GM23338 (cell line): Measurements from ENCODE around the gene DMBX1. TPM values are rescaled to one million over a fixed set of nuclear protein-coding genes. Genes with fewer than 3 reads are reported as not detected.

Experiments used
- ATAC-seq: fragments of 200-7000 bp; cut with Tn5 transposase; 3 replicates; pipeline ENCODE4 v1.9.1; 2020
- DNase-seq: peaks from one replicate; pipeline ENCODE4 v3.0.0-alpha.2; 2015; ENCODE audit warnings: low spot score
- H2AFZ ChIP-seq: fragments of 200-600 bp; sonication (generic); 2 replicates; pipeline ENCODE4 v1.8.0; 2016; ENCODE audit warnings: antibody characterized with exemption, mild to moderate bottlenecking, moderate library complexity
- H3F3A ChIP-seq: fragments of 200-600 bp; sonication (generic); replicated peaks from 2 replicates; pipeline ENCODE4 v1.8.0; 2017; ENCODE audit warnings: antibody characterized with exemption, mixed run types, low read depth
- H3K27ac ChIP-seq: fragments of 200-600 bp; sonication (generic); 2 replicates; pipeline ENCODE4 v1.6.1; 2016; ENCODE audit warnings: low read depth
- H3K27me3 ChIP-seq: fragments of 200-600 bp; sonication (generic); 2 replicates; pipeline ENCODE4 v1.8.0; 2016; ENCODE audit warnings: mild to moderate bottlenecking, mixed run types, moderate library complexity; ENCODE audit not compliant: insufficient read depth
- H3K36me3 ChIP-seq: fragments of 200-600 bp; sonication (generic); 2 replicates; pipeline ENCODE4 v1.8.0; 2016; ENCODE audit warnings: mild to moderate bottlenecking; ENCODE audit not compliant: insufficient read depth
- H3K4me1 ChIP-seq: fragments of 200-600 bp; sonication (generic); 2 replicates; pipeline ENCODE4 v1.8.0; 2016; ENCODE audit warnings: mild to moderate bottlenecking, moderate library complexity; ENCODE audit not compliant: insufficient read depth
- H3K4me2 ChIP-seq: fragments of 200-600 bp; sonication (generic); 2 replicates; pipeline ENCODE4 v1.7.1; 2017; ENCODE audit warnings: mixed run types
- H3K4me3 ChIP-seq: fragments of 200-600 bp; sonication (generic); 2 replicates; pipeline ENCODE4 v1.6.1; 2016; ENCODE audit warnings: mixed run types
- H3K79me2 ChIP-seq: fragments of 200-600 bp; sonication (generic); replicated peaks from 2 replicates; pipeline ENCODE4 v1.8.0; 2017; ENCODE audit warnings: mild to moderate bottlenecking; ENCODE audit not compliant: insufficient read depth
- H3K9me2 ChIP-seq: fragments of 200-600 bp; sonication (generic); 2 replicates; pipeline ENCODE4 v1.8.0; 2017; ENCODE audit not compliant: insufficient read depth
- H4K20me1 ChIP-seq: fragments of 200-600 bp; sonication (generic); replicated peaks from 2 replicates; pipeline ENCODE4 v1.8.0; 2017; ENCODE audit warnings: mild to moderate bottlenecking; ENCODE audit not compliant: insufficient read depth
- H3K27ac Mint-ChIP-seq: 2 replicates; pipeline ENCODE4 v1.8.0; 2020; ENCODE audit warnings: inconsistent platforms, mild to moderate bottlenecking, moderate library complexity, mixed read lengths
- H3K27me3 Mint-ChIP-seq: 3 replicates; pipeline ENCODE4 v1.8.0; 2022; ENCODE audit warnings: low read depth, mild to moderate bottlenecking, moderate library complexity, mixed read lengths, inconsistent platforms; ENCODE audit not compliant: insufficient read depth, poor library complexity
- H3K36me3 Mint-ChIP-seq: 3 replicates; pipeline ENCODE4 v1.8.0; 2021; ENCODE audit warnings: low read depth, mild to moderate bottlenecking, inconsistent platforms, moderate library complexity, mixed read lengths
- H3K4me1 Mint-ChIP-seq: 3 replicates; pipeline ENCODE4 v1.8.0; 2020; ENCODE audit warnings: mild to moderate bottlenecking, inconsistent platforms, mixed read lengths
- H3K4me3 Mint-ChIP-seq: 3 replicates; pipeline ENCODE4 v1.8.0; 2021; ENCODE audit warnings: moderate library complexity, mild to moderate bottlenecking, inconsistent platforms, mixed read lengths
- H3K9me3 Mint-ChIP-seq: 3 replicates; pipeline ENCODE4 v1.8.0; 2020; ENCODE audit warnings: moderate library complexity, mild to moderate bottlenecking, inconsistent platforms, mixed read lengths
- CTCF ChIP-seq, 2 experiments: fragments of 200-600 bp in 1 of 2; sonication (generic) in 1 of 2; conservative IDR thresholded peaks; 2 replicates each; pipeline versions ENCODE4 v1.5.1 to v1.6.1; 2016 to 2017; ENCODE audit warnings: antibody characterized with exemption in 2 of 2, low read depth in 2 of 2, mild to moderate bottlenecking in 2 of 2, moderate library complexity in 1 of 2
- EZH2 ChIP-seq: fragments of 200-600 bp; sonication (generic); IDR thresholded peaks from one replicate; pipeline ENCODE4 v1.8.0; 2017; ENCODE audit warnings: antibody characterized with exemption, mild to moderate bottlenecking, low read depth; ENCODE audit not compliant: unreplicated experiment
- EZH2phosphoT487 ChIP-seq: fragments of 200-600 bp; sonication (generic); IDR thresholded peaks from one replicate; pipeline ENCODE4 v1.8.1; 2018; ENCODE audit warnings: antibody characterized with exemption; ENCODE audit not compliant: unreplicated experiment
- NANOG ChIP-seq: IDR thresholded peaks from 2 replicates; pipeline ENCODE4 v1.6.1; 2016; ENCODE audit warnings: antibody characterized with exemption, borderline replicate concordance
- REST ChIP-seq: IDR thresholded peaks from one replicate; pipeline ENCODE4 v1.6.1; 2018; ENCODE audit warnings: antibody characterized with exemption; ENCODE audit not compliant: unreplicated experiment
- ZNF114 ChIP-seq: fragments of 250-450 bp; sonication (Bioruptor Pico); IDR thresholded peaks from 2 replicates; pipeline ENCODE4 v1.5.0; 2020; ENCODE audit warnings: mild to moderate bottlenecking, moderate library complexity
- ZNF462 ChIP-seq: fragments of 250-450 bp; sonication (Bioruptor Pico); IDR thresholded peaks from 2 replicates; pipeline ENCODE4 v1.5.0; 2020; ENCODE audit warnings: mild to moderate bottlenecking, moderate library complexity
- polyA plus RNA-seq: library from polyadenylated mRNA; unstranded; fragments of >200 nt; fragmentation: Nextera tagmentation; extraction: Ambion mirVana; gene quantifications from 2 replicates; pipeline ENCODE4 v1.2.1, GENCODE V29; 2016
- total RNA-seq: library from RNA; depleted of rRNA; stranded (reverse); fragments of >200 nt; shearing (Covaris generic); gene quantifications from 2 replicates; pipeline ENCODE4 v1.2.3, GENCODE V29; 2014

DMBX1 gene
- total and polyA plus RNA-seq, 2 experiments from 2014 or later = 0.11 TPM; not detected in 1

- Mint-ChIP-seq H3K27ac (no peak overlapping the region), H3K4me3 (no peak overlapping the region), H3K36me3 (no peaks in the 10 kb centered on the region), H3K4me1 (peaks cover 14% of the 10 kb centered on the region), H3K27me3 (peaks cover 7% of the 10 kb centered on the region), H3K9me3 (no peaks in the 10 kb centered on the region)
- Histone ChIP-seq H2AFZ (no peak overlapping the region), H3K9me2 (no peaks in the 10 kb centered on the region), H3K27ac (no peak overlapping the region), H3K79me2 (no peaks in the 10 kb centered on the region), H3K27me3 (peaks cover 67% of the 10 kb centered on the region), H3F3A (no peaks in the 10 kb centered on the region), H3K36me3 (no peaks in the 10 kb centered on the region), H3K4me3 (no peak overlapping the region), H3K4me2 (no peak overlapping the region), H4K20me1 (no peaks in the 10 kb centered on the region; the same call in 1 of the 2 replicates), H3K4me1 (peaks cover 17% of the 10 kb centered on the region)
- no peak for DNase-seq
- no peak for TF ChIP-seq ZNF114 (CRISPR knock-in tag)
- TF ChIP-seq CTCF (conservative IDR thresholded peaks at IDR 0.05; ENCODE audit: low read depth in 2 of 2) = no peak
- no peak for TF ChIP-seq NANOG
- TF ChIP-seq REST = no peak
- TF ChIP-seq EZH2phosphoT487 = no peak
- no peak for TF ChIP-seq EZH2
- no peak for TF ChIP-seq ZNF462 (CRISPR knock-in tag)
- ATAC-seq = no peak
Observed at GRCh38 chr1:46501528-46501927, 11.9 kb downstream of the DMBX1 start.
